Trophoblast cell (in vitro differentiated cells and primary cell): ENCODE data around the gene LRRC40.
"Not testable (repeated sequence)": the region's sequence is repeated elsewhere in the genome, so short reads cannot be mapped to it uniquely, and the experiment has no call there.

Experiments used
- DNase-seq, 2 donors: peaks; one replicate each; pipeline ENCODE4 v3.0.0-alpha.2; 2016
- H2AFZ ChIP-seq: 2 replicates; pipeline ENCODE4 v1.6.1; 2013; ENCODE audit warnings: low read length, moderate library complexity, mild to moderate bottlenecking; ENCODE audit not compliant: insufficient read depth, poor library complexity
- H2AK5ac ChIP-seq: 2 replicates; pipeline ENCODE4 v1.6.1; 2013; ENCODE audit warnings: mild to moderate bottlenecking, low read length
- H2BK120ac ChIP-seq: 2 replicates; pipeline ENCODE4 v1.6.1; 2013; ENCODE audit warnings: low read length, mild to moderate bottlenecking, moderate library complexity; ENCODE audit not compliant: insufficient read depth, poor library complexity
- H2BK12ac ChIP-seq: 2 replicates; pipeline ENCODE4 v1.6.1; 2013; ENCODE audit warnings: mild to moderate bottlenecking, low read length, moderate library complexity
- H2BK5ac ChIP-seq: 2 replicates; pipeline ENCODE4 v1.6.1; 2013; ENCODE audit warnings: low read length, low read depth, moderate library complexity, mild to moderate bottlenecking; ENCODE audit not compliant: poor library complexity
- H3K14ac ChIP-seq: 2 replicates; pipeline ENCODE4 v1.6.1; 2013; ENCODE audit warnings: mild to moderate bottlenecking, low read length
- H3K18ac ChIP-seq: 2 replicates; pipeline ENCODE4 v1.6.1; 2013; ENCODE audit warnings: mild to moderate bottlenecking, low read length
- H3K23ac ChIP-seq: 2 replicates; pipeline ENCODE4 v1.6.1; 2013; ENCODE audit warnings: low read length
- H3K27ac ChIP-seq: 2 replicates; pipeline ENCODE4 v1.5.1; 2013; ENCODE audit warnings: low read depth, mild to moderate bottlenecking, inconsistent platforms, low read length, moderate library complexity
- H3K27me3 ChIP-seq: 2 replicates; pipeline ENCODE4 v1.6.1; 2013; ENCODE audit warnings: inconsistent platforms, mild to moderate bottlenecking, low read length, moderate library complexity; ENCODE audit not compliant: insufficient read depth
- H3K36me3 ChIP-seq, 2 experiments: 1 replicate in 1 of 2; 2 replicates in 1 of 2; pipeline ENCODE4 v1.6.1; 2013; ENCODE audit warnings: low read length in 2 of 2, mild to moderate bottlenecking in 2 of 2, moderate library complexity in 1 of 2; ENCODE audit not compliant: insufficient read depth in 2 of 2, control insufficient read depth in 1 of 2
- H3K4ac ChIP-seq: 2 replicates; pipeline ENCODE4 v1.6.1; 2013; ENCODE audit warnings: low read depth, mild to moderate bottlenecking, low read length, moderate library complexity
- H3K4me1 ChIP-seq, 2 experiments: 1 replicate in 1 of 2; 2 replicates in 1 of 2; pipeline ENCODE4 v1.6.1; 2013; ENCODE audit warnings: low read length in 2 of 2, mild to moderate bottlenecking in 2 of 2, moderate library complexity in 1 of 2; ENCODE audit not compliant: insufficient read depth in 2 of 2, control insufficient read depth in 1 of 2
- H3K4me2 ChIP-seq: 2 replicates; pipeline ENCODE4 v1.6.1; 2013; ENCODE audit warnings: inconsistent platforms, mild to moderate bottlenecking, low read length, moderate library complexity
- H3K4me3 ChIP-seq: 2 replicates; pipeline ENCODE4 v1.5.1; 2013; ENCODE audit warnings: mild to moderate bottlenecking, low read depth, low read length, inconsistent platforms
- H3K79me1 ChIP-seq: one replicate; pipeline ENCODE4 v1.6.1; 2013; ENCODE audit warnings: low read length
- H3K79me2 ChIP-seq: 2 replicates; pipeline ENCODE4 v1.6.1; 2013; ENCODE audit warnings: low read length, mild to moderate bottlenecking; ENCODE audit not compliant: control insufficient read depth, insufficient read depth, poor library complexity
- H3K9ac ChIP-seq: 2 replicates; pipeline ENCODE4 v1.6.1; 2013; ENCODE audit warnings: mild to moderate bottlenecking, low read length
- H3K9me3 ChIP-seq: 2 replicates; pipeline ENCODE4 v1.6.1; 2013; ENCODE audit warnings: low read depth, mild to moderate bottlenecking, control low read depth, inconsistent platforms, low read length; ENCODE audit not compliant: insufficient read depth
- H4K12ac ChIP-seq: 2 replicates; pipeline ENCODE4 v1.6.1; 2013; ENCODE audit warnings: low read depth, mild to moderate bottlenecking, low read length, moderate library complexity
- H4K8ac ChIP-seq: 2 replicates; pipeline ENCODE4 v1.6.1; 2013; ENCODE audit warnings: low read depth, mild to moderate bottlenecking, low read length, moderate library complexity
- H4K91ac ChIP-seq: one replicate; pipeline ENCODE4 v1.6.1; 2013; ENCODE audit warnings: low read depth, mild to moderate bottlenecking, low read length, moderate library complexity
- WGBS: extraction: QIAGEN DNeasy Blood & Tissue Kit; methylation state at CpG from one replicate; pipeline ENCODE4 v1.1.7; 2013; ENCODE audit warnings: missing lambda C conversion rate; ENCODE audit not compliant: insufficient read length, insufficient coverage; ENCODE audit errors: extremely low coverage; 5-methylcytosine and 5-hydroxymethylcytosine counted together

The LRRC40 gene

DNA sequence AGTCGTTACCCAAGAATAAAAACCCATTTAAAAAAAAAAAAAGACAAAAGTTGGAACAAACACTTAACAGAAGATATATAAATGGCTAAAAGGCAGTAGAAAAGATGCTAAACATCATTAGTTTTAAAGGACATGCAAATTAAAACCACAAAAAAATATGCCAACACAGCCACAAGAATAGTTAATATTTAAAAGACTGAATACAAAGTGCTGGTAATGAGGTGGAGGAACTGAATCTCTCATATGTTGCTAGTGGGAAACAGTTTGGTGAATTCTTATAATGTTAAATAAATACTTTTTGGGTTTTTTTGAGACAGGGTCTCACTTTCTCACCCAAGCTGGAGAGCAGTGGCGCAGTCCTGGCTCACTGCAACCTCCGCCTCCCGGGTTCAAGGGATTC is 10.0 kb downstream of the LRRC40 start:
- Histone ChIP-seq H3K18ac (no peak overlapping the region), H2AFZ (no peak overlapping the region), H4K12ac (no peak overlapping the region), H3K23ac (no peak overlapping the region), H3K14ac (no peak overlapping the region), H3K27ac (no peak overlapping the region), H3K27me3 (no peaks in the 10 kb centered on the region), H4K91ac (no peak overlapping the region), H3K4ac (no peak overlapping the region), H3K9me3 (no peaks in the 10 kb centered on the region), H3K79me2 (no peaks in the 10 kb centered on the region), H2BK5ac (no peak overlapping the region), H3K4me2 (no peak overlapping the region), H4K8ac (no peak overlapping the region), H2BK120ac (no peak overlapping the region), H3K9ac (no peak overlapping the region), H2BK12ac (no peak overlapping the region), H3K4me3 (no peak overlapping the region), H3K36me3 (no peaks in the 10 kb centered on the region), H2AK5ac (no peak overlapping the region), H3K79me1 (no peaks in the 10 kb centered on the region), H3K4me1 (no peaks in the 10 kb centered on the region)
- DNase-seq: no peak
- WGBS: no CpG with 5 or more reads among the region's 4 CpGs

DNA sequence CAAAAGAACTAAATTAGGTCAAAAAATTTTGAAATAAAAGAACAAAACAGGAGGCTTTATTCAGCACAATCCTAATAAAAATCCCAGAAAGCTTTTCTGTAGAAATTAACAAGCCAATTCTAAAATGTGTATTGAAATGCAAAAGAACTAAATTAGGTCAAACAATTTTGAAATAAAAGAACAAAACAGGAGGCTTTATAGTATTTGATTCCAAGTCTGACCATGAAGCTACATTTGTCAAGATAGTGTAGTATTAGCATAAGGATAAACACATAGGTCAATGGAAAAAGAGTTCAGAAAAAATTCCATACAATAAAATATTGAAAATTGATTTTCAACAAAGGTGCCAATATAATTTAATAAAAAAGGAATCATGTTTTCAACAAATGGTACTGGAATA is 10.8 kb downstream of the LRRC40 start:
- Histone ChIP-seq H3K4me2 (no peak overlapping the region), H4K91ac (no peak overlapping the region), H3K18ac (no peak overlapping the region)

DNA sequence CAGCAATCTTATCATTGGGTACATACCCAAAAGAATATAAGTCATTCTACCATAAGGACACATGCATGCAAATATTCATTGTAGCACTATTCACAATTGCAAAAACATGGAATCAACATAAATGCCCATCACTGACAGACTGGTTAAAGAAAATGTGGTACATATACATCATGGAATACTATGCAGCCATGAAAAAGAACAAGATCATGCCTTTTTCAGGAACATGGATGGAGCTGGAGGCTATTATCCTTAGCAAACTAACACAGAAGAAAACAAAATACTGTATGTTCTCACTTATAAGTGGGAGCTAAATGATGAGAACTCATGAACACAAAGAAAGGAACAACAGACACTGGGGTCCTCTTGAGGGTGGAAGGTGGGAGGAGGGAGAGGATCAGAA is 12.9 kb downstream of the LRRC40 start:
- H3K9ac ChIP-seq: not testable (repeated sequence)

More for the DNA sequence above, 10.8 kb downstream of the LRRC40 start:
- no peak overlapping the region for H4K12ac ChIP-seq
- no peaks in the 10 kb centered on the region for H3K4me1 ChIP-seq
- H3K23ac ChIP-seq: no peak overlapping the region
- H3K79me2 ChIP-seq: no peaks in the 10 kb centered on the region
- H3K36me3 ChIP-seq: no peaks in the 10 kb centered on the region
- no peaks in the 10 kb centered on the region for H3K27me3 ChIP-seq
- H2BK12ac ChIP-seq: no peak overlapping the region
- H4K8ac ChIP-seq: no peak overlapping the region
- H3K4me3 ChIP-seq: no peak overlapping the region
- no peaks in the 10 kb centered on the region for H3K9me3 ChIP-seq
- H2AK5ac ChIP-seq: no peak overlapping the region
- H3K14ac ChIP-seq: no peak overlapping the region
- H3K4ac ChIP-seq: no peak overlapping the region
- H2BK120ac ChIP-seq: no peak overlapping the region
- no peak overlapping the region for H3K9ac ChIP-seq
- no peaks in the 10 kb centered on the region for H3K79me1 ChIP-seq
- H3K27ac ChIP-seq: no peak overlapping the region
- no peak overlapping the region for H2AFZ ChIP-seq
- no peak overlapping the region for H2BK5ac ChIP-seq
- no peak for DNase-seq

DNA sequence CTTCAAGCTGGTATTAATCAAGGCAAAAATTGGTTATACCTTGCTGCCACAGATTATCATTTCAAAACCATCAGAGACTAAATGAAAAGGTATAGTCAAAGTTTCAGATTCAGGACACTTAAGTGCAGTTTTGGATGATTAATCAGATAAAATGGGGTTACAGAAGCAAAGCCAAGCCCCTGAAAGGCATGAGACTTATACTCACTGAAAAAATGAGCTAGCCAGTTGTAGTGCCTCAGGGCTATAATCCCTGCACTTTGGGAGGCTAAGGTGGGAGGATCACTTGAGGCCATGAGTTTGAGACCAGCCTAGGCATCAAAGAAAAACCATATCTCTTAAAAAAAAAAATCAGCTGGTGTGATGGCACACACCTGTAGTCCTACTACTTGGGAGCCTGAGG is 15.2 kb downstream of the LRRC40 start:
- Histone ChIP-seq H3K27ac (no peak overlapping the region), H3K9me3 (no peaks in the 10 kb centered on the region), H3K79me1 (no peaks in the 10 kb centered on the region), H3K14ac (no peak overlapping the region), H3K4ac (no peak overlapping the region), H3K79me2 (no peaks in the 10 kb centered on the region), H3K9ac (no peak overlapping the region), H2AK5ac (no peak overlapping the region), H3K18ac (no peak overlapping the region), H2AFZ (no peak overlapping the region), H2BK12ac (no peak overlapping the region), H3K4me3 (no peak overlapping the region), H3K23ac (no peak overlapping the region), H3K4me1 (no peaks in the 10 kb centered on the region), H3K4me2 (no peak overlapping the region), H4K12ac (no peak overlapping the region), H3K36me3 (no peaks in the 10 kb centered on the region), H4K91ac (no peak overlapping the region), H2BK120ac (no peak overlapping the region), H3K27me3 (no peaks in the 10 kb centered on the region), H4K8ac (no peak overlapping the region), H2BK5ac (no peak overlapping the region)
- no peak for DNase-seq

More for the DNA sequence above, 12.9 kb downstream of the LRRC40 start:
- H3K9me3 ChIP-seq, H4K91ac ChIP-seq, H3K14ac ChIP-seq, H2BK120ac ChIP-seq, H3K36me3 ChIP-seq, H4K12ac ChIP-seq, H2AK5ac ChIP-seq, H3K27ac ChIP-seq, DNase-seq, H3K27me3 ChIP-seq, H3K4ac ChIP-seq, H2BK12ac ChIP-seq, H3K18ac ChIP-seq, H3K79me1 ChIP-seq, H3K79me2 ChIP-seq, H4K8ac ChIP-seq, H3K4me3 ChIP-seq, H3K4me2 ChIP-seq, H3K4me1 ChIP-seq, H3K23ac ChIP-seq, H2BK5ac ChIP-seq, H2AFZ ChIP-seq: not testable (repeated sequence)

DNA sequence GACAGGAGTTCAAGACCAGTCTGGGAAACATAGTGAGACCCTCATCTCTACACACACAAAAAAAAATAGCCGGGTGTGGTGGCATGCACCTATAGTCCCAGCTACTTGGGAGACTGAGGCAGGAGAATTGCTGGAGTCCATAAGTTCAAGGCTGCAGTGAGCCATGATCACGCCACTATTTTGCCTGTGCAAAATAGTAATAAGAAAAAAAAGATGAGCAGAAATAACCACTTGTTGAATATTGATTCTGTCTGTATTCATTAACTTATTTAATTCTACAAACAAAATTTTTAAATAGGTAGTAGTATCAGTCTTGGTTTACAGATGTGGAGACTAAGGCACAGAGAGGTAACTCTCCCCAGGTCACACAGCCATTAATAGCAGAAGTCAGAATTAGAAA is 16.9 kb downstream of the LRRC40 start:
- no peak overlapping the region for H2BK12ac ChIP-seq
- no peak overlapping the region for H3K14ac ChIP-seq
- no peak overlapping the region for H2AFZ ChIP-seq
- no peak overlapping the region for H3K4me2 ChIP-seq
- H3K36me3 ChIP-seq: no peaks in the 10 kb centered on the region
- no peak overlapping the region for H3K23ac ChIP-seq
- H3K79me1 ChIP-seq: no peaks in the 10 kb centered on the region
- no peak overlapping the region for H4K12ac ChIP-seq
- H3K4me3 ChIP-seq: no peak overlapping the region
- no peaks in the 10 kb centered on the region for H3K4me1 ChIP-seq
- no peak overlapping the region for H3K9ac ChIP-seq
- H2BK5ac ChIP-seq: no peak overlapping the region
- no peak overlapping the region for H4K8ac ChIP-seq
- H3K4ac ChIP-seq: no peak overlapping the region
- no peak for DNase-seq
- no peaks in the 10 kb centered on the region for H3K27me3 ChIP-seq
- no peaks in the 10 kb centered on the region for H3K79me2 ChIP-seq
- H2BK120ac ChIP-seq: no peak overlapping the region
- H3K9me3 ChIP-seq: no peaks in the 10 kb centered on the region
- no peak overlapping the region for H3K27ac ChIP-seq
- H3K18ac ChIP-seq: no peak overlapping the region
- no peak overlapping the region for H2AK5ac ChIP-seq
- no peak overlapping the region for H4K91ac ChIP-seq
- no CpG with 5 or more reads among the region's 2 CpGs for WGBS
